Measurements from ENCODE around the gene APOA4. TPM values are rescaled to one million over a fixed set of nuclear protein-coding genes. Genes with fewer than 3 reads are reported as not detected.

The APOA4 gene
- polyA plus RNA-seq, 2 of the 4 experiments (the other 2 are of a cell fraction): not detected

GRCh38 chr11:116788534-116788933, 34.6 kb downstream of the APOA4 start:
- H3K4me2 ChIP-seq: peak overlapping the region; percentile 77
- no peak for TF ChIP-seq TFCP2L1 (CRISPR knock-in tag; IDR thresholded peaks at IDR 0.05)
- ATAC-seq (no peak), FAIRE-seq (no peak), DNase-seq (ENCODE audit: low read depth in 1 of 2, low spot score in 1 of 2) (no peak)
- POLR2A ChIA-PET: interaction anchor here (0.6 to 1.2 kb wide), 5 partner anchors 14 to 356 kb away, joined by 3 to 6 read pairs (median 5); partner anchors contain the start of genes BUD13, PAFAH1B2 and SIK3
- H3K27ac ChIP-seq: peak overlapping the region; percentile 94 to 97
- WGBS (ENCODE audit: missing lambda C conversion rate): 58% methylated on average over 4 of the region's 4 CpGs
- CTCF ChIA-PET: interaction anchor here (0.5 to 8.8 kb wide), 4 partner anchors 11 to 350 kb away, joined by 3 to 114 read pairs (median 30); partner anchors contain the start of gene APOA1
- peaks cover 10% of the 10 kb centered on the region; the same call in 1 of the 3 replicates for H3K4me1 ChIP-seq
- no peaks in the 10 kb centered on the region for H3K9me3 ChIP-seq
- peak overlapping the region; percentile 94 for H3K4me3 ChIP-seq

GRCh38 chr11:116787786-116788486, 35.2 kb downstream of the APOA4 start, which contains the start of gene ZPR1:
Gene ZPR1 (minus strand): TSS chr11:116788023. CDS start chr11:116787990, 33 bp downstream.
- Histone ChIP-seq H3K27ac (peak within 1 kb of the TSS; percentile 94 to 97), H3K9me3 (no peaks in the 10 kb centered on the region), H3K4me1 (peaks cover 10% of the 10 kb centered on the region; the same call in 1 of the 3 replicates), H3K4me3 (peak within 1 kb of the TSS; percentile 94), H3K4me2 (peak within 1 kb of the TSS; percentile 77)
- FAIRE-seq: no peak
- 3% methylated on average over 13 of the region's 56 CpGs for WGBS (ENCODE audit: missing lambda C conversion rate)
- CTCF ChIA-PET: interaction anchor here (0.5 to 8.8 kb wide), 6 partner anchors 10 to 350 kb away, joined by 3 to 114 read pairs (median 6); partner anchors contain the start of gene APOA1
- peak; percentile 58 to 82 for DNase-seq (ENCODE audit: low read depth in 1 of 2, low spot score in 1 of 2)
- POLR2A ChIA-PET: interaction anchor here (0.6 to 1.3 kb wide), 6 partner anchors 13 to 356 kb away, joined by 3 to 6 read pairs (median 4); partner anchors contain the start of genes APOA4, BUD13, PAFAH1B2 and SIK3
- ATAC-seq: peak; percentile 85 to 89
- no peak for TF ChIP-seq NR3C1 (IDR thresholded peaks at IDR 0.05)
- TF ChIP-seq BCL3 (IDR thresholded peaks at IDR 0.05): peak; percentile 70; the same call in 2 of the 3 replicates
- TF ChIP-seq JUNB (IDR thresholded peaks at IDR 0.05): no peak
- TF ChIP-seq CBX2 (IDR thresholded peaks at IDR 0.05; ENCODE audit: borderline replicate concordance, low read depth): no peak
- no peak for TF ChIP-seq TP53 (CRISPR knock-in tag; IDR thresholded peaks at IDR 0.05)
- TF ChIP-seq, protein P1, sequence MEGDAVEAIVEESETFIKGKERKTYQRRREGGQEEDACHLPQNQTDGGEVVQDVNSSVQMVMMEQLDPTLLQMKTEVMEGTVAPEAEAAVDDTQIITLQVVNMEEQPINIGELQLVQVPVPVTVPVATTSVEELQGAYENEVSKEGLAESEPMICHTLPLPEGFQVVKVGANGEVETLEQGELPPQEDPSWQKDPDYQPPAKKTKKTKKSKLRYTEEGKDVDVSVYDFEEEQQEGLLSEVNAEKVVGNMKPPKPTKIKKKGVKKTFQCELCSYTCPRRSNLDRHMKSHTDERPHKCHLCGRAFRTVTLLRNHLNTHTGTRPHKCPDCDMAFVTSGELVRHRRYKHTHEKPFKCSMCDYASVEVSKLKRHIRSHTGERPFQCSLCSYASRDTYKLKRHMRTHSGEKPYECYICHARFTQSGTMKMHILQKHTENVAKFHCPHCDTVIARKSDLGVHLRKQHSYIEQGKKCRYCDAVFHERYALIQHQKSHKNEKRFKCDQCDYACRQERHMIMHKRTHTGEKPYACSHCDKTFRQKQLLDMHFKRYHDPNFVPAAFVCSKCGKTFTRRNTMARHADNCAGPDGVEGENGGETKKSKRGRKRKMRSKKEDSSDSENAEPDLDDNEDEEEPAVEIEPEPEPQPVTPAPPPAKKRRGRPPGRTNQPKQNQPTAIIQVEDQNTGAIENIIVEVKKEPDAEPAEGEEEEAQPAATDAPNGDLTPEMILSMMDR (IDR thresholded peaks at IDR 0.05): no peak
- TF ChIP-seq JUN (IDR thresholded peaks at IDR 0.05): peak; percentile 41 to 87; a peak in 3 of 5 replicates
- no peak for TF ChIP-seq FOXS1 (CRISPR knock-in tag; IDR thresholded peaks at IDR 0.05)
- TF ChIP-seq KDM5A (IDR thresholded peaks at IDR 0.05): 0 out of 2 replicates have a peak, but pooled peaks have one; percentile 33
- TF ChIP-seq ZFP36 (IDR thresholded peaks at IDR 0.05; ENCODE audit: borderline replicate concordance, partially characterized antibody): no peak
- no peak for TF ChIP-seq HDAC2 (IDR thresholded peaks at IDR 0.05)
- TF ChIP-seq ESRRA (IDR thresholded peaks at IDR 0.05; ENCODE audit: borderline replicate concordance, low read length): no peak
- TF ChIP-seq MYC (IDR thresholded peaks at IDR 0.05; ENCODE audit: borderline replicate concordance, low read length): 0 out of 2 replicates have a peak, but pooled peaks have one; percentile 62
- no peak for TF ChIP-seq RAD21 (conservative IDR thresholded peaks at IDR 0.05 in 1 of 2, IDR thresholded peaks at IDR 0.05 in 1 of 2)
- TF ChIP-seq, protein P2, sequence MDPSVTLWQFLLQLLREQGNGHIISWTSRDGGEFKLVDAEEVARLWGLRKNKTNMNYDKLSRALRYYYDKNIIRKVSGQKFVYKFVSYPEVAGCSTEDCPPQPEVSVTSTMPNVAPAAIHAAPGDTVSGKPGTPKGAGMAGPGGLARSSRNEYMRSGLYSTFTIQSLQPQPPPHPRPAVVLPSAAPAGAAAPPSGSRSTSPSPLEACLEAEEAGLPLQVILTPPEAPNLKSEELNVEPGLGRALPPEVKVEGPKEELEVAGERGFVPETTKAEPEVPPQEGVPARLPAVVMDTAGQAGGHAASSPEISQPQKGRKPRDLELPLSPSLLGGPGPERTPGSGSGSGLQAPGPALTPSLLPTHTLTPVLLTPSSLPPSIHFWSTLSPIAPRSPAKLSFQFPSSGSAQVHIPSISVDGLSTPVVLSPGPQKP (IDR thresholded peaks at IDR 0.05; ENCODE audit: low read depth, low read length): 0 out of 2 replicates have a peak, but pooled peaks have one; percentile 29
- no peak for TF ChIP-seq MAFK (IDR thresholded peaks at IDR 0.05; ENCODE audit: partially characterized antibody)
- TF ChIP-seq RFX5 (IDR thresholded peaks at IDR 0.05): no peak
- TF ChIP-seq RARB (CRISPR knock-in tag; IDR thresholded peaks at IDR 0.05): no peak
- TF ChIP-seq CBX8 (IDR thresholded peaks at IDR 0.05): no peak
- TF ChIP-seq, protein P3, sequence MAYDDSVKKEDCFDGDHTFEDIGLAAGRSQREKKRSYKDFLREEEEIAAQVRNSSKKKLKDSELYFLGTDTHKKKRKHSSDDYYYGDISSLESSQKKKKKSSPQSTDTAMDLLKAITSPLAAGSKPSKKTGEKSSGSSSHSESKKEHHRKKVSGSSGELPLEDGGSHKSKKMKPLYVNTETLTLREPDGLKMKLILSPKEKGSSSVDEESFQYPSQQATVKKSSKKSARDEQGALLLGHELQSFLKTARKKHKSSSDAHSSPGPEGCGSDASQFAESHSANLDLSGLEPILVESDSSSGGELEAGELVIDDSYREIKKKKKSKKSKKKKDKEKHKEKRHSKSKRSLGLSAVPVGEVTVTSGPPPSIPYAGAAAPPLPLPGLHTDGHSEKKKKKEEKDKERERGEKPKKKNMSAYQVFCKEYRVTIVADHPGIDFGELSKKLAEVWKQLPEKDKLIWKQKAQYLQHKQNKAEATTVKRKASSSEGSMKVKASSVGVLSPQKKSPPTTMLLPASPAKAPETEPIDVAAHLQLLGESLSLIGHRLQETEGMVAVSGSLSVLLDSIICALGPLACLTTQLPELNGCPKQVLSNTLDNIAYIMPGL (CRISPR knock-in tag; IDR thresholded peaks at IDR 0.05; ENCODE audit: borderline replicate concordance): no peak
- TF ChIP-seq KDM1A (IDR thresholded peaks at IDR 0.05; ENCODE audit: low read depth): no peak
- TF ChIP-seq, protein P4, sequence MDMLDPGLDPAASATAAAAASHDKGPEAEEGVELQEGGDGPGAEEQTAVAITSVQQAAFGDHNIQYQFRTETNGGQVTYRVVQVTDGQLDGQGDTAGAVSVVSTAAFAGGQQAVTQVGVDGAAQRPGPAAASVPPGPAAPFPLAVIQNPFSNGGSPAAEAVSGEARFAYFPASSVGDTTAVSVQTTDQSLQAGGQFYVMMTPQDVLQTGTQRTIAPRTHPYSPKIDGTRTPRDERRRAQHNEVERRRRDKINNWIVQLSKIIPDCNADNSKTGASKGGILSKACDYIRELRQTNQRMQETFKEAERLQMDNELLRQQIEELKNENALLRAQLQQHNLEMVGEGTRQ (IDR thresholded peaks at IDR 0.05): no peak
- TF ChIP-seq, protein P5, sequence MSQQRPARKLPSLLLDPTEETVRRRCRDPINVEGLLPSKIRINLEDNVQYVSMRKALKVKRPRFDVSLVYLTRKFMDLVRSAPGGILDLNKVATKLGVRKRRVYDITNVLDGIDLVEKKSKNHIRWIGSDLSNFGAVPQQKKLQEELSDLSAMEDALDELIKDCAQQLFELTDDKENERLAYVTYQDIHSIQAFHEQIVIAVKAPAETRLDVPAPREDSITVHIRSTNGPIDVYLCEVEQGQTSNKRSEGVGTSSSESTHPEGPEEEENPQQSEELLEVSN (IDR thresholded peaks at IDR 0.05; ENCODE audit: borderline replicate concordance, low read depth): no peak; the same call in 1 of the 2 replicates
- TF ChIP-seq ZNF302 (CRISPR knock-in tag; IDR thresholded peaks at IDR 0.05): no peak
- TF ChIP-seq HOXB13 (CRISPR knock-in tag; IDR thresholded peaks at IDR 0.05; ENCODE audit: low read depth): no peak
- TF ChIP-seq SMC3 (IDR thresholded peaks at IDR 0.05): no peak
- TF ChIP-seq PHF8 (IDR thresholded peaks at IDR 0.05; ENCODE audit: borderline replicate concordance, low read depth): peak; percentile 91; the same call in 1 of the 2 replicates
- TF ChIP-seq FOSB (CRISPR knock-in tag; IDR thresholded peaks at IDR 0.05): no peak
